ENCODE measurements around the gene TBX4. TPM values are rescaled to one million over a fixed set of nuclear protein-coding genes. Genes with fewer than 3 reads are reported as not detected.
A peak's percentile ranks its signal among the peaks of the same experiment; 100 is the strongest.

TBX4 gene
- total RNA-seq, 1 experiment from 2014 or later: not detected

DNA sequence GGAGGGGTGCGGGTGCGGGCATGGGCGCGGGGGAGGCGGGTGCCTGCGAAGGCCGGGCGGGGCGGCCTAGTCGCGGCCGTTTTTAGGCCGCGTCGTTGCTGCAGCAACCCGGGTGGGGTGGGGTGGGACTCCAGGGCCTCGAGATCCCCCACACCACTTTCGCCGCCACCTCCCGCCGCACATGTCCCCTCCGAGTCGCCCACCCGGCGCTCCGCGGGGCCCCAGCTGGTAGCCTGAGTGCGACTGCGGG, 41.3 kb upstream of the TBX4 start:
- H3K4me1 Mint-ChIP-seq: peaks cover 16 to 21% of the 10 kb centered on the region in 2 experiments
- Histone ChIP-seq H3K4me2 (ENCODE audit: insufficient read depth, insufficient read length, low read length) (peak overlapping the region; percentile 55), H2BK120ac (ENCODE audit: low read depth, low read length, poor library complexity, severe bottlenecking) (no peak overlapping the region), H2BK12ac (ENCODE audit: insufficient read length, low read depth, low read length) (no peak overlapping the region), H3K9me3 (ENCODE audit: control insufficient read depth, low read depth, low read length) (no peaks in the 10 kb centered on the region), H3K18ac (ENCODE audit: insufficient read length, low read depth, low read length) (no peak overlapping the region), H4K20me1 (ENCODE audit: control insufficient read depth, insufficient read depth, insufficient read length) (no peaks in the 10 kb centered on the region), H3K14ac (ENCODE audit: insufficient read depth, low read length) (no peak overlapping the region), H3K9ac (ENCODE audit: extremely low read depth, insufficient read length, low read length) (no peak overlapping the region), H3K23me2 (ENCODE audit: insufficient read length, low read depth, low read length, poor library complexity, severe bottlenecking) (peaks cover 16% of the 10 kb centered on the region), H2AFZ (ENCODE audit: low read length) (no peak overlapping the region), H3K79me1 (ENCODE audit: insufficient read depth, low read depth, low read length, poor library complexity, severe bottlenecking) (no peaks in the 10 kb centered on the region), H4K8ac (replicated peaks; ENCODE audit: insufficient read length, low read depth, low read length) (no peak overlapping the region), H2BK5ac (ENCODE audit: insufficient read length, low read length) (no peak overlapping the region), H3K4me1 (ENCODE audit: insufficient read depth, low read length) (peaks cover 2% of the 10 kb centered on the region; the same call in 1 of the 2 replicates), H2AK5ac (ENCODE audit: insufficient read length, low read length) (no peak overlapping the region), H3K27me3 (ENCODE audit: insufficient read depth, low read length) (peaks cover 60% of the 10 kb centered on the region), H3K79me2 (ENCODE audit: insufficient read depth, low read length) (no peaks in the 10 kb centered on the region), H3K4ac (ENCODE audit: low read depth, low read length) (no peak overlapping the region), H4K5ac (ENCODE audit: insufficient read length, low read depth, low read length) (no peak overlapping the region), H3K56ac (ENCODE audit: insufficient read length, low read depth, low read length) (no peak overlapping the region), H3K27ac (ENCODE audit: insufficient read length, low read depth, low read length) (no peak overlapping the region), H3K23ac (ENCODE audit: insufficient read length, low read depth, low read length) (no peak overlapping the region), H2BK15ac (ENCODE audit: low read depth, low read length) (no peak overlapping the region), H3T11ph (ENCODE audit: low read length) (no peak overlapping the region), H4K91ac (ENCODE audit: insufficient read length, low read depth, low read length) (no peak overlapping the region), H2BK20ac (ENCODE audit: low read depth, low read length, poor library complexity, severe bottlenecking) (no peak overlapping the region)
- H3K4me3 Mint-ChIP-seq: peak overlapping the region; percentile 69 to 82; a peak in 4 of 5 replicates
- no peak overlapping the region for H3K27ac Mint-ChIP-seq
- peaks cover 87% of the 10 kb centered on the region for H3K27me3 Mint-ChIP-seq (ENCODE audit: low read depth)
- no peaks in the 10 kb centered on the region; a peak in 1 of 7 replicates for H3K36me3 Mint-ChIP-seq (ENCODE audit: insufficient read depth in 1 of 3, low read depth in 3 of 3)
- H3K9me3 Mint-ChIP-seq: no peaks in the 10 kb centered on the region; a peak in 1 of 5 replicates
- DNase-seq: no peak
- no CpG with 5 or more reads among the region's 29 CpGs for WGBS (ENCODE audit: extremely low coverage, insufficient read length, low lambda C conversion rate)
- no peak for TF ChIP-seq CTCF (conservative IDR thresholded peaks at IDR 0.05)

Measured in H9 (cell line).